ENCODE results near the gene TAS1R3.

TAS1R3 gene

GRCh38 chr1:1324524-1325287 is 6.4 kb upstream of the TAS1R3 start, which contains the start of the genes CPTP and INTS11:
CPTP (plus strand) TSS chr1:1324802; CDS start chr1:1326911, 2,109 bp downstream.
INTS11 (minus strand) TSS chr1:1324660; CDS start chr1:1324608, 52 bp downstream.
- peak; percentile 96 for DNase-seq

GRCh38 chr1:1325288-1326074 is 5.6 kb upstream of the TAS1R3 start:
- no peak for DNase-seq

- DNase-seq: no peak
These were observed 4.9 kb upstream of the TAS1R3 start for GRCh38 chr1:1326075-1326605.

- no peak for DNase-seq
These were observed 3.8 kb upstream of the TAS1R3 start for GRCh38 chr1:1327291-1327690.

- no peak for DNase-seq
These were observed 2.8 kb upstream of the TAS1R3 start for GRCh38 chr1:1328254-1328653.

GRCh38 chr1:1329304-1330210 is 1.5 kb upstream of the TAS1R3 start:
- no peak for DNase-seq

- DNase-seq: no peak
These were observed 563 bp upstream of the TAS1R3 start for GRCh38 chr1:1330366-1331067.

GRCh38 chr1:1332031-1332755 is 1.1 kb downstream of the TAS1R3 start:
- no peak for DNase-seq

GRCh38 chr1:1332774-1333480 is 1.8 kb downstream of the TAS1R3 start:
- DNase-seq: no peak

GRCh38 chr1:1333551-1334241 is 2.6 kb downstream of the TAS1R3 start:
- no peak for DNase-seq

- no peak for DNase-seq
These were observed 3.8 kb downstream of the TAS1R3 start for GRCh38 chr1:1334835-1335234.

- no peak for DNase-seq
These were observed 4.2 kb downstream of the TAS1R3 start for GRCh38 chr1:1335283-1335682.

GRCh38 chr1:1335792-1336248 is 4.7 kb downstream of the TAS1R3 start:
- DNase-seq: no peak

- DNase-seq: no peak
These were observed 5.4 kb downstream of the TAS1R3 start for GRCh38 chr1:1336446-1336845.

- DNase-seq: no peak
These were observed 6.1 kb downstream of the TAS1R3 start for GRCh38 chr1:1336931-1337792.

GRCh38 chr1:1337793-1338147 is 6.7 kb downstream of the TAS1R3 start:
- DNase-seq: peak; percentile 61

- DNase-seq: no peak
These were observed 7.2 kb downstream of the TAS1R3 start for GRCh38 chr1:1338278-1338677.

GRCh38 chr1:1340185-1340584 is 9.1 kb downstream of the TAS1R3 start:
- no peak for DNase-seq

Data from activated CD4-positive, CD25-positive, alpha-beta regulatory T cell treated with anti-CD3 and anti-CD28 coated beads, Interleukin-2, amount 50 U/mL, for 72 hours (primary cell).